ENCODE measurements around the gene SPO11.

GRCh38 chr20:57287901-57288300, 41.7 kb upstream of the SPO11 start:
- TF ChIP-seq CTCF (IDR thresholded peaks at IDR 0.05; ENCODE audit: low read depth, low read length, poor library complexity, severe bottlenecking) (no peak), EZH2phosphoT487 (IDR thresholded peaks at IDR 0.05; ENCODE audit: borderline replicate concordance, low read length) (no peak)
